ENCODE results near the gene ATP7A. TPM values are rescaled to one million over a fixed set of nuclear protein-coding genes. Genes with fewer than 3 reads are reported as not detected.

ATP7A gene
- total and polyA plus RNA-seq, 8 donors: 14.9 to 20.8 (median 18.3) TPM

GRCh38 chrX:77962068-77962902 is 51.8 kb downstream of the ATP7A start:
- H3K4me3 ChIP-seq: no peak overlapping the region
- ATAC-seq (no peak), DNase-seq (no peak)
- TF ChIP-seq CTCF (IDR thresholded peaks at IDR 0.05): no peak
- no peaks in the 10 kb centered on the region for H3K9me3 ChIP-seq
- intact Hi-C loops (cut with DNase I): no loop called here
- H3K27me3 ChIP-seq: no peaks in the 10 kb centered on the region
- no peak overlapping the region for H3K27ac ChIP-seq
- no peaks in the 10 kb centered on the region for H3K36me3 ChIP-seq
- no peaks in the 10 kb centered on the region for H3K4me1 ChIP-seq

GRCh38 chrX:77966361-77966760 is 55.9 kb downstream of the ATP7A start:
- Histone ChIP-seq H3K4me1 (no peaks in the 10 kb centered on the region), H3K36me3 (no peaks in the 10 kb centered on the region), H3K9me3 (no peaks in the 10 kb centered on the region), H3K27me3 (no peaks in the 10 kb centered on the region), H3K27ac (no peak overlapping the region), H3K4me3 (no peak overlapping the region)
- intact Hi-C loops (cut with DNase I): no loop called here
- ATAC-seq (no peak), DNase-seq (no peak)
- TF ChIP-seq CTCF (IDR thresholded peaks at IDR 0.05): no peak

GRCh38 chrX:77967631-77968030 is 57.1 kb downstream of the ATP7A start:
- no peak for ATAC-seq
- Histone ChIP-seq H3K36me3 (no peaks in the 10 kb centered on the region), H3K4me1 (no peaks in the 10 kb centered on the region), H3K9me3 (no peaks in the 10 kb centered on the region), H3K27ac (no peak overlapping the region), H3K4me3 (no peak overlapping the region), H3K27me3 (no peaks in the 10 kb centered on the region)
- DNase-seq: no peak
- TF ChIP-seq CTCF (IDR thresholded peaks at IDR 0.05): no peak
- intact Hi-C loops (cut with DNase I): no loop called here

GRCh38 chrX:77969538-77969937 is 59.0 kb downstream of the ATP7A start, which contains the start of gene PGAM4:
PGAM4 (minus strand) TSS chrX:77969638; CDS start chrX:77969638, 0 bp downstream.
- DNase-seq (no peak), ATAC-seq (no peak)
- Histone ChIP-seq H3K9me3 (no peaks in the 10 kb centered on the region), H3K36me3 (no peaks in the 10 kb centered on the region), H3K27me3 (no peaks in the 10 kb centered on the region), H3K4me3 (no peak within 1 kb of the TSS), H3K4me1 (no peaks in the 10 kb centered on the region), H3K27ac (no peak within 1 kb of the TSS)
- no peak for TF ChIP-seq CTCF (IDR thresholded peaks at IDR 0.05)
- intact Hi-C loops (cut with DNase I): no loop called here

GRCh38 chrX:77975755-77976154 is 65.3 kb downstream of the ATP7A start:
- Histone ChIP-seq H3K4me3 (no peak overlapping the region), H3K4me1 (no peaks in the 10 kb centered on the region), H3K27ac (no peak overlapping the region), H3K36me3 (no peaks in the 10 kb centered on the region), H3K27me3 (peaks cover 0 to 5% of the 10 kb centered on the region in 2 donors), H3K9me3 (no peaks in the 10 kb centered on the region)
- intact Hi-C loops (cut with DNase I): no loop called here
- ATAC-seq (no peak), DNase-seq (no peak)
- no peak for TF ChIP-seq CTCF (IDR thresholded peaks at IDR 0.05)

Measured in left lung (tissue), 10 donors.